GM12874 (cell line): Measurements from ENCODE around the gene MRI1.

Source experiments
- TF ChIP-seq, protein P1 (sequence below): IDR thresholded peaks from 2 replicates; pipeline ENCODE4 v1.5.1; 2011; ENCODE audit warnings: low read depth, mild to moderate bottlenecking, control low read depth, low read length, moderate library complexity; ENCODE audit not compliant: insufficient read depth

MRI1 gene

DNA sequence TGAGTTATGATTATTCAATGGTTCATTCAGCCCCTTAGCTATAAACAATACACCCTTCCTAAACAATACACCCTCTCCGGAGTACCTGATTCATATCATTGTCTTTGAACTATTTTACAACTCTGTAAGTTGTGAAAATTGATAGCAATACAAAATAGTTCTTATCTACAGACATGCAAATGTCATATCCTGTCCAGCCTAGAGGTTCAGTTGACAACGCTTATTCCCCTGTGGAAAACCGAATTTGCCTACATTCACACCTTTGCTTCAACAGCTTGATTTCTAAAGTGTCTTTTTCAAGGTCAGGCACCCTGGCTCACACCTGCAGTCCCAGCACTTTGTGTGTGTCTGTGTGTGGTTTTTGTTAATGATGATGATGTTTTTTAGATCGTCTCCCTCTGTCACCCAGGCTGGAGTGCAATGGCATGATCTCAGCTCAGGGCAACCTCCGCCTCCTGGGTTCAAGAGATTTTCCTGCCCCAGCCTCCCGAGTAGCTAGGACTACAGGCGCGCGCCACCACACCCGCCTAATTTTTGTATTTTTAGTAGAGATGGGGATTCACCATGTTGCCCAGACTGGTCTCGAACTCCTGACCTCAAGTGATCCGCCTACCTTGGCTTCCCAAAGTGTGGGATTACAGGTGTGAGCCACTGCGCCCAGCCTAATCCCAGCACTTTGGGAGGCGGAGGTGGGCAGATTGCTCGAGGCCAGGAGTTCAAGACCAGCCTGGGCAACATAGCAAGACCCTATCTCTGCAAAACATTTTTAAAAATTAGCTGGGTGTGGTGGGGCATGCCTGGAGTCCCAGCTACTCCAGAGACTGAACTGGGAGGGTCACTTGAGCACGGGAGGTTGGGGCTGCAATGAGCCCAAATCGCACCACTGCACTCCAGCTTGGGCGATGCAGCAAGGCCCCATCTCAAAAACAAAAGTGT, 19.5 kb downstream of the MRI1 start:
- TF ChIP-seq, protein P1, sequence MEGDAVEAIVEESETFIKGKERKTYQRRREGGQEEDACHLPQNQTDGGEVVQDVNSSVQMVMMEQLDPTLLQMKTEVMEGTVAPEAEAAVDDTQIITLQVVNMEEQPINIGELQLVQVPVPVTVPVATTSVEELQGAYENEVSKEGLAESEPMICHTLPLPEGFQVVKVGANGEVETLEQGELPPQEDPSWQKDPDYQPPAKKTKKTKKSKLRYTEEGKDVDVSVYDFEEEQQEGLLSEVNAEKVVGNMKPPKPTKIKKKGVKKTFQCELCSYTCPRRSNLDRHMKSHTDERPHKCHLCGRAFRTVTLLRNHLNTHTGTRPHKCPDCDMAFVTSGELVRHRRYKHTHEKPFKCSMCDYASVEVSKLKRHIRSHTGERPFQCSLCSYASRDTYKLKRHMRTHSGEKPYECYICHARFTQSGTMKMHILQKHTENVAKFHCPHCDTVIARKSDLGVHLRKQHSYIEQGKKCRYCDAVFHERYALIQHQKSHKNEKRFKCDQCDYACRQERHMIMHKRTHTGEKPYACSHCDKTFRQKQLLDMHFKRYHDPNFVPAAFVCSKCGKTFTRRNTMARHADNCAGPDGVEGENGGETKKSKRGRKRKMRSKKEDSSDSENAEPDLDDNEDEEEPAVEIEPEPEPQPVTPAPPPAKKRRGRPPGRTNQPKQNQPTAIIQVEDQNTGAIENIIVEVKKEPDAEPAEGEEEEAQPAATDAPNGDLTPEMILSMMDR: no peak

DNA sequence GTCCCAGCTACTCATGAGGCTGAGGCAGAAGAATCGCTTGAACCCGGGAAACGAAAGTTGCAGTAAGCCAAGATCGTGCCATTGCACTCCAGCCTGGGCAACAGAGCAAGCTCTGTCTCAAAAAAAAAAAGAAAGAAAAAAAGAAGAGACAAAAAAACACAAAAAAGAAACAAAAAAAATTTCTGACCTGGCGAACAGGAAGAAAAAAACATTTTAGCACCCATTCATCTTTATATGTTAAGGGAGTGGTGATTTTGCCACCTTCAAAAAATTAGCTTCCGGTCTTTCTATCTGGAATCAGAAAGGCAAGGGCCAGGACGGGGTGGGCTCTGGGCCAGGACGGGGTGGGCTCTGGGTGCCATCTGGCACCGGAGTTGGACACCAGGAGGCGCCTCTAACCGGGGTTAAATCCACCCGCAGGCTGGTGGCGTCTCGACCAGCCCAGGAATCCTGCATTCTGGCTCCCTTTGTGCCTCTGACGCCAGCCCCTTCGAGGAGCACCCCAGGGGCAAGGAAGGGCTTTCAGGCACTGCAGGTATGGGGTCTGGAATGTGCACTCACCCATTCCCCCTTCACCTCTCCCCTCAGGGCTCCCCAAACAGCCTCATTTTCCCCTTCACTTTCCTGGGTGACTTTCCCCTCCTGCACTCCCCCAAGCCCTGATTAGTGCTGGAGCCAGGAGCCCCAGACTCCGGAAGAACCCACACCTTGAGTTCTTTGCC, 20.6 kb downstream of the MRI1 start:
- TF ChIP-seq, protein P1: peak; percentile 74

DNA sequence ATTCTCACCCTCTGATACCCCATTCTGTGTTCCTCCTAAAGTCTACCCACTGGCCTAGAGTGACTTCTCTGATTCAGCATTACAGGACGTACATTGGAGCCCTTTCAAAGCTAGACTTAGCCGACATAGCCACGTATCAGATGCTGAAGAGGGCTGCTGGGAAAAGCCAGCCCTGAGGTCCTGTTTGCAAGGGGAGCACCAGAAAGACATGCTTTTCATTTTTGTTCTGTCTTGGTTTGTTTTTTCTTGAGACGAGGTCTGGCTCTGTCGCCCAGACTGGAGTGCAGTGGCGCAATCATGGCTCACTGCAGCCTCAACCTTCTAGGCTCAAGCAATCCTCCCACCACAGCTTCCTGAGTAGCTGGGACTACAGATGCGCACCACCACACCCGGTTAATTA, 24.7 kb downstream of the MRI1 start:
- TF ChIP-seq, protein P1: no peak

DNA sequence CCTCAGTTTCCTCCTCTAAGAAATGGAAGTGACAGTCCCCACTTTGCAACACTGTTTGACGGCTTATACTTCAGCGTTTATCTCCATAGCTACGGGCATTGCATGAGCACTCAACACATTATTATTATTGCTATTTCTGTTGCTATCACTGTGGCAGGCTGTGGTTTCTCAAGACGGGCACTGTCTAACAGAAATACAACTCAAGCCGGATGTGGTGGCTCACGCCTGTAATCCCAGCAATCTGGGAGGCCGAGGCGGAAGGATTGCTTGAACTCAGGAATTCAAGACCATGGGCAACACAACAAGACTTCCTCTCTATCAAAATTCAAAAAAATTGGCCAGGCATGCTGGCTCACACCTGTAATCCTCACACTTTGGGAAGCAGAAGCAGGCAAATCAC, 26.0 kb downstream of the MRI1 start:
- TF ChIP-seq, protein P1: no peak

DNA sequence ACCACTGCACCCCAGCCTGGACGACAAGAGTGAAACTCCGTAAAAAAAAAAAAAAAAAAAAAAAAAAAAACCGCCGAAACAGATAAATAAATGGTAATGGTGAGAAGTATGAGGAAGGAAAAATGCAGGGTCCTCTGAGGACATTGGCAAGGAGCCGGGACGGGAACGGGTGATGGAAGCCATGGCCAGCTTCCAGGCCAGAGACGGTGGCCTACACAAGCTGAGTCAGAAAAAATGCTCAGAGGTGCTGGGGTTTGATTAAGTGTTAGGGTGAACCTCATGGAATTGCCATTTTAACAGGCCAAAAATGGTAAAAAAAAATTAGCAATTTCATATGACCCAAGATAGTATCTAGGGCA, 30.1 kb downstream of the MRI1 start:
- TF ChIP-seq, protein P1: no peak

DNA sequence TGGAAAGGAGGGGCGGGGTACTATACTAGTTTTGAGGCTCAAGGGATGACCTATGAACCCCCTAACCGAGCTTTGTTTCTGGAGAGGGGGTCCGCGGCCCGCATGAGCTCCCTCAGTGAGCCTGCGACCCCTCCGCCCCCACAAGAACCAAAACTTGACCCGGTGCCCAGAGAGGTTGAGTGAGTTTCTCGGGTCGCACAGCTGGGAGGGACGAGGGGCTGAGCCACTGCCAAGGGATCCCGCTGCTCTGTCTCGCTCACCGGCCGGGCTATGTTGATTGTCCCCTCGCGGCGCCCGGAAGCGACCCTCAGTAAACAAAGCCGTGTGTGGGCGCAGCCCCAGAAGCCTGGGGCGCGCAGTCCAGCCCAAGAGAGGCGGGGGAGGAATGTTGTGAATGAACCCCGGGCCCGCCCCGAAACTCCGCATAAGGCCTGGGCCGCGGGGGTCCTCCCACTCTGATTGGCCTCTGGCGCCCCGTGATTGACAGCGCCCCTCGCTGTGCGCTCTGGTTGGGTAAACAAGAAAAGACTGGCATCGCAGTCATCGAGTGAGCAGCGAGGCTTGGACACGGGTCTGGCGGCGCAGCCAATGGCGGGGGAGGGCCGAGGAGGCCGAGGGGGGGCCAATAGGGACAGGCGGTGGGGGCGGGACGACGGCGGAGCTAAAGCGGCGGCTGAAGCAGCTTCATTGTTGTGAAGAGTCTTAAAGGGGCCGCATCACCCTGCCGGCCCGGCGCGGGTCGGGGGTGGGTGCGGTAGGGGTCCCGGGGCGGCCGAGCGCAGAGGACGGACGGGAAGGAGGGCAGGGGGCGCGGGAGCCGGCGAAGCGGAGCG, 30.7 kb downstream of the MRI1 start, which contains the start of gene ZSWIM4:
TSS of gene ZSWIM4 (plus strand) at position 687 of the 833 bp plus-strand sequence. CDS start 206 bp downstream, outside the sequence.
- TF ChIP-seq, protein P1: no peak
